GM12878 (cell line): ENCODE results near the gene LAMA2. TPM values are rescaled to one million over a fixed set of nuclear protein-coding genes. Genes with fewer than 3 reads are reported as not detected.

Experiments
- ATAC-seq: fragments of 200-7000 bp; cut with Tn5 transposase; 3 replicates; pipeline ENCODE4 v1.9.1; 2020; ENCODE audit warnings: mild to moderate bottlenecking, moderate library complexity
- BruUV-seq: library from RNA; stranded (reverse); fragments of 400-500 nt; replicated peaks from 2 replicates; lab custom pipeline; 2021; lab: Mats Ljungman, UMichigan
- CTCF ChIA-PET: fragments of 300-600 bp; sonication (Branson Sonifier 250); formaldehyde crosslinking; extraction: SDS; loops from one replicate; lab custom pipeline; 2021; ENCODE audit warnings: inconsistent platforms; lab: Yijun Ruan, JAX
- POLR2A ChIA-PET: fragments of 350-600 bp; formaldehyde crosslinking; extraction: SDS; loops from one replicate; lab custom pipeline; 2021; ENCODE audit warnings: inconsistent platforms; lab: Charles Lee
- RAD21 ChIA-PET: fragments of 300-600 bp; sonication (Branson Sonifier 250); formaldehyde crosslinking; loops from one replicate; lab custom pipeline; 2023; ENCODE audit warnings: antibody characterized with exemption; ENCODE audit not compliant: unreplicated experiment; lab: Charles Lee
- SMC1A ChIA-PET: fragments of 300-600 bp; sonication (Branson Sonifier 250); formaldehyde crosslinking; loops from one replicate; lab custom pipeline; 2023; ENCODE audit not compliant: unreplicated experiment, uncharacterized antibody; lab: Charles Lee
- DNase-seq: peaks from one replicate; pipeline ENCODE4 v3.0.0-alpha.2; 2011; ENCODE audit warnings: low read depth, low spot score
- FAIRE-seq: peaks from 3 replicates; lab custom pipeline; 2011; peaks lifted over from hg19 to GRCh38; lab: Jason Lieb, UNC
- H2AFZ ChIP-seq: 2 replicates; pipeline ENCODE4 v1.6.0; 2011; ENCODE audit warnings: low read depth, low read length, control low read depth; ENCODE audit not compliant: control insufficient read depth
- H3K27ac ChIP-seq: 2 replicates; pipeline ENCODE4 v1.5.1; 2011; ENCODE audit warnings: control low read depth; ENCODE audit not compliant: control insufficient read depth, insufficient read depth
- H3K27me3 ChIP-seq, 2 experiments: replicated peaks in 1 of 2; 2 replicates each; pipeline versions ENCODE4 v1.6.0 to v1.6.1; 2011; ENCODE audit warnings: low read length in 1 of 2; ENCODE audit not compliant: control insufficient read depth in 2 of 2, insufficient read depth in 2 of 2
- H3K36me3 ChIP-seq, 2 experiments: 2 replicates each; pipeline ENCODE4 v1.5.1; 2011; ENCODE audit warnings: low read length in 1 of 2; ENCODE audit not compliant: control insufficient read depth in 2 of 2, insufficient read depth in 2 of 2
- H3K4me1 ChIP-seq: 2 replicates; pipeline ENCODE4 v1.6.1; 2011; ENCODE audit warnings: mild to moderate bottlenecking, low read length, moderate library complexity, mixed read lengths; ENCODE audit not compliant: control insufficient read depth, insufficient read depth
- H3K4me2 ChIP-seq: 2 replicates; pipeline ENCODE4 v1.6.0; 2011; ENCODE audit warnings: control low read depth; ENCODE audit not compliant: control insufficient read depth, insufficient read depth
- H3K4me3 ChIP-seq: fragments of 200-600 bp; sonication (generic); 2 replicates; pipeline ENCODE4 v1.5.1; 2016
- H3K79me2 ChIP-seq: 2 replicates; pipeline ENCODE4 v1.6.0; 2011; ENCODE audit warnings: low read length; ENCODE audit not compliant: control insufficient read depth, insufficient read depth
- H3K9ac ChIP-seq: 2 replicates; pipeline ENCODE4 v1.8.0; 2011; ENCODE audit warnings: low read length, control low read depth, mixed read lengths; ENCODE audit not compliant: control insufficient read depth, insufficient read depth
- H3K9me3 ChIP-seq: replicated peaks from 3 replicates; pipeline ENCODE4 v1.5.1; 2011; ENCODE audit warnings: mild to moderate bottlenecking, low read length; ENCODE audit not compliant: control insufficient read depth, insufficient read depth
- H4K20me1 ChIP-seq: 2 replicates; pipeline ENCODE4 v1.6.0; 2011; ENCODE audit not compliant: control insufficient read depth, insufficient read depth
- EED ChIP-seq: sonication (generic); IDR thresholded peaks from 2 replicates; pipeline ENCODE4 v1.6.1; 2016; ENCODE audit warnings: antibody characterized with exemption, low read depth
- ETV6 ChIP-seq, 2 experiments: fragments of 450-650 bp in 1 of 2; IDR thresholded peaks in 1 of 2; conservative IDR thresholded peaks in 1 of 2; 2 replicates each; pipeline ENCODE4 v1.6.1; 2014; ENCODE audit warnings: antibody characterized with exemption in 1 of 2, borderline replicate concordance in 1 of 2, low read depth in 1 of 2, mild to moderate bottlenecking in 1 of 2, moderate library complexity in 1 of 2
- GATAD2B ChIP-seq: fragments of 450-650 bp; conservative IDR thresholded peaks from 2 replicates; pipeline ENCODE4 v1.6.1; 2017; ENCODE audit warnings: low read depth, mild to moderate bottlenecking, moderate library complexity
- MTA2 ChIP-seq: fragments of 450-650 bp; IDR thresholded peaks from 2 replicates; pipeline ENCODE4 v1.6.1; 2016; ENCODE audit warnings: low read depth, mild to moderate bottlenecking, moderate library complexity
- NFIC ChIP-seq: IDR thresholded peaks from 2 replicates; pipeline ENCODE4 v1.6.1; 2012; ENCODE audit warnings: low read depth, mild to moderate bottlenecking, inconsistent platforms, low read length, moderate library complexity
- SPI1 ChIP-seq: IDR thresholded peaks from 2 replicates; pipeline ENCODE4 v1.6.1; 2011; ENCODE audit warnings: low read depth, mild to moderate bottlenecking, low read length, moderate library complexity, borderline replicate concordance; ENCODE audit not compliant: insufficient read depth
- SREBF2 ChIP-seq: IDR thresholded peaks from 2 replicates; pipeline ENCODE4 v1.6.1; 2012; ENCODE audit warnings: mild to moderate bottlenecking, low read length
- WGBS: methylation state at CpG from one replicate; pipeline ENCODE4 v1.1.6; 2016; ENCODE audit warnings: low lambda C conversion rate; ENCODE audit not compliant: insufficient replicate concordance, insufficient coverage; ENCODE audit errors: missing lambda C conversion rate; 5-methylcytosine and 5-hydroxymethylcytosine counted together
- in situ Hi-C: fragments of 300-500 bp; cut with MboI; formaldehyde crosslinking; loops from 9 replicates; pipeline ENCODE4 v1.14.3; 2018; ENCODE audit warnings: mixed read lengths
- intact Hi-C: fragments of 100-400 bp; cut with micrococcal nuclease; formaldehyde crosslinking; loops from one replicate; pipeline ENCODE4 v1.14.2; 2022; ENCODE audit not compliant: unreplicated experiment
- polyA plus RNA-seq, 11 experiments: library from polyadenylated mRNA; depleted of rRNA in 4 of 11; unstranded in 6 of 11; stranded (reverse) in 5 of 11; fragments of >200 nt; fragmentation: Nextera tagmentation in 4 of 11; fragmentation: Illumina TruSeq in 1 of 11; extraction: Ambion mirVana in 4 of 11; extraction: Trizol in 1 of 11; gene quantifications; 1 replicate in 1 of 11; 2 replicates in 10 of 11; pipeline versions ENCODE4 v1.2.1 to v1.2.3, GENCODE V29; 2011 to 2016; ENCODE audit warnings: inconsistent platforms in 2 of 11, missing spikeins in 2 of 11, low read depth in 1 of 11
- total RNA-seq, 4 experiments: library from RNA; depleted of rRNA in 3 of 4; stranded (reverse); fragments of >200 nt in 3 of 4; fragmentation: Illumina TruSeq in 1 of 4; extraction: Trizol in 1 of 4; gene quantifications; 2 replicates each; pipeline versions ENCODE4 v1.2.1 to v1.2.3, GENCODE V29; 2013 to 2021
- TF ChIP-seq, protein P1 (sequence below): fragments of 450-650 bp; IDR thresholded peaks from 2 replicates; pipeline ENCODE4 v1.6.1; 2016; ENCODE audit warnings: mild to moderate bottlenecking
- TF ChIP-seq, protein P2 (sequence below): IDR thresholded peaks from 2 replicates; pipeline ENCODE4 v1.6.1; 2012; ENCODE audit warnings: improper control_type of control experiment, low read depth, low read length; ENCODE audit not compliant: insufficient replicate concordance
- TF ChIP-seq, protein P3 (sequence below): IDR thresholded peaks from 2 replicates; pipeline ENCODE4 v1.6.1; 2011; ENCODE audit warnings: mild to moderate bottlenecking, low read depth, low read length, moderate library complexity; ENCODE audit not compliant: insufficient replicate concordance
- TF ChIP-seq, protein P4 (sequence below): IDR thresholded peaks from 2 replicates; pipeline ENCODE4 v1.6.1; 2011; ENCODE audit warnings: low read depth, mild to moderate bottlenecking, low read length, moderate library complexity, borderline replicate concordance; ENCODE audit errors: extremely low read depth
- TF ChIP-seq, protein P5 (sequence below), 3 experiments: IDR thresholded peaks in 2 of 3; conservative IDR thresholded peaks in 1 of 3; 2 replicates each; pipeline ENCODE4 v1.5.1; 2011; ENCODE audit warnings: low read depth in 3 of 3, low read length in 3 of 3, mild to moderate bottlenecking in 3 of 3, control low read depth in 2 of 3, moderate library complexity in 2 of 3, inconsistent platforms in 1 of 3, mixed read lengths in 1 of 3; ENCODE audit not compliant: control insufficient read depth in 2 of 3, insufficient read depth in 1 of 3; ENCODE audit errors: extremely low read depth in 1 of 3

Gene LAMA2
- total and polyA plus RNA-seq, 10 of the 15 experiments (the other 5 are each of a cell fraction or from before 2014, with no cell fraction given): 0.04 to 2.0 (median 0.37) TPM; not detected in 1

DNA sequence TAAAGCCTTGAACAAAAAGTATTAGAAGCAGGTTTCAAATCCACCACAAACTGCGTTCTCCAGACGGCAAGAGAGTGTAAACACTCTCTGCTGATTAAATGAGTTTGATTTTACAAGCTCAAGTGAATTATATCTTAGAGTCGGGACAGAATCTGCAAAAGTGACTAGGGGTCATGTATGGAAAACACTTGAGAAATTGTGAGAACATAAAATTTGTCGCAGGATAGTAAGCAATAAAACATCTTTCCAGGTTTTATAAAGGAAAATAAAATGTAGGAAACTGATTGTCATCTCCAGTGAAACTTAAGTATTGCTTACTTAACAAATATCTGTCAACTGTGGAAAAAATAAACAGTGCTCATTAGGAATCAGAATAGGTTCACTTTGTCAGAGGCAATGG lies 452.9 kb downstream of the LAMA2 start (continued):
- TF ChIP-seq, protein P1, sequence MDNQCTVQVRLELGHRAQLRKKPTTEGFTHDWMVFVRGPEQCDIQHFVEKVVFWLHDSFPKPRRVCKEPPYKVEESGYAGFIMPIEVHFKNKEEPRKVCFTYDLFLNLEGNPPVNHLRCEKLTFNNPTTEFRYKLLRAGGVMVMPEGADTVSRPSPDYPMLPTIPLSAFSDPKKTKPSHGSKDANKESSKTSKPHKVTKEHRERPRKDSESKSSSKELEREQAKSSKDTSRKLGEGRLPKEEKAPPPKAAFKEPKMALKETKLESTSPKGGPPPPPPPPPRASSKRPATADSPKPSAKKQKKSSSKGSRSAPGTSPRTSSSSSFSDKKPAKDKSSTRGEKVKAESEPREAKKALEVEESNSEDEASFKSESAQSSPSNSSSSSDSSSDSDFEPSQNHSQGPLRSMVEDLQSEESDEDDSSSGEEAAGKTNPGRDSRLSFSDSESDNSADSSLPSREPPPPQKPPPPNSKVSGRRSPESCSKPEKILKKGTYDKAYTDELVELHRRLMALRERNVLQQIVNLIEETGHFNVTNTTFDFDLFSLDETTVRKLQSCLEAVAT: no peak
- TF ChIP-seq, protein P2, sequence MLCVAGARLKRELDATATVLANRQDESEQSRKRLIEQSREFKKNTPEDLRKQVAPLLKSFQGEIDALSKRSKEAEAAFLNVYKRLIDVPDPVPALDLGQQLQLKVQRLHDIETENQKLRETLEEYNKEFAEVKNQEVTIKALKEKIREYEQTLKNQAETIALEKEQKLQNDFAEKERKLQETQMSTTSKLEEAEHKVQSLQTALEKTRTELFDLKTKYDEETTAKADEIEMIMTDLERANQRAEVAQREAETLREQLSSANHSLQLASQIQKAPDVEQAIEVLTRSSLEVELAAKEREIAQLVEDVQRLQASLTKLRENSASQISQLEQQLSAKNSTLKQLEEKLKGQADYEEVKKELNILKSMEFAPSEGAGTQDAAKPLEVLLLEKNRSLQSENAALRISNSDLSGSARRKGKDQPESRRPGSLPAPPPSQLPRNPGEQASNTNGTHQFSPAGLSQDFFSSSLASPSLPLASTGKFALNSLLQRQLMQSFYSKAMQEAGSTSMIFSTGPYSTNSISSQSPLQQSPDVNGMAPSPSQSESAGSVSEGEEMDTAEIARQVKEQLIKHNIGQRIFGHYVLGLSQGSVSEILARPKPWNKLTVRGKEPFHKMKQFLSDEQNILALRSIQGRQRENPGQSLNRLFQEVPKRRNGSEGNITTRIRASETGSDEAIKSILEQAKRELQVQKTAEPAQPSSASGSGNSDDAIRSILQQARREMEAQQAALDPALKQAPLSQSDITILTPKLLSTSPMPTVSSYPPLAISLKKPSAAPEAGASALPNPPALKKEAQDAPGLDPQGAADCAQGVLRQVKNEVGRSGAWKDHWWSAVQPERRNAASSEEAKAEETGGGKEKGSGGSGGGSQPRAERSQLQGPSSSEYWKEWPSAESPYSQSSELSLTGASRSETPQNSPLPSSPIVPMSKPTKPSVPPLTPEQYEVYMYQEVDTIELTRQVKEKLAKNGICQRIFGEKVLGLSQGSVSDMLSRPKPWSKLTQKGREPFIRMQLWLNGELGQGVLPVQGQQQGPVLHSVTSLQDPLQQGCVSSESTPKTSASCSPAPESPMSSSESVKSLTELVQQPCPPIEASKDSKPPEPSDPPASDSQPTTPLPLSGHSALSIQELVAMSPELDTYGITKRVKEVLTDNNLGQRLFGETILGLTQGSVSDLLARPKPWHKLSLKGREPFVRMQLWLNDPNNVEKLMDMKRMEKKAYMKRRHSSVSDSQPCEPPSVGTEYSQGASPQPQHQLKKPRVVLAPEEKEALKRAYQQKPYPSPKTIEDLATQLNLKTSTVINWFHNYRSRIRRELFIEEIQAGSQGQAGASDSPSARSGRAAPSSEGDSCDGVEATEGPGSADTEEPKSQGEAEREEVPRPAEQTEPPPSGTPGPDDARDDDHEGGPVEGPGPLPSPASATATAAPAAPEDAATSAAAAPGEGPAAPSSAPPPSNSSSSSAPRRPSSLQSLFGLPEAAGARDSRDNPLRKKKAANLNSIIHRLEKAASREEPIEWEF: no peak
- TF ChIP-seq EED: no peak

DNA sequence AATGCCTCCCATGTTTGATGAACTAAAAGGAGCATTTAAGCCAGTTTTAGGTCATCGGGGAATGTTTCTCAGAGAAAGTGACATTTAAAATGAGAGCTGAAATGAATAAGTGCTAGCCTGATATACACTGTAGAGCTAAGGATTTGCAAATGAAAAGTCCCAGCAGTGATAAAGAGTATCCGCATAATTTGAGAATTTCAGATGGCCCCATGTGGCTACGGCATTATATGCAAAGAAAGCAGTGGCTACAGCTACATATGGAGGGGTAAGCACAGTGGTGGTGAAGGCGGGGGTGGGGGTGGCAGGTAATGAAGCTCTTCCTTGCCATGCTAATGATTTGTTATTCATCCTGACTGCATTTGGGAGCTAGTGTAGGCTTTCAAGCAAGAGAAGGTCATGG lies 455.7 kb downstream of the LAMA2 start:
- Histone ChIP-seq H3K36me3 (no peaks in the 10 kb centered on the region), H2AFZ (no peak overlapping the region), H4K20me1 (no peaks in the 10 kb centered on the region), H3K79me2 (no peaks in the 10 kb centered on the region), H3K9me3 (no peaks in the 10 kb centered on the region), H3K4me1 (no peaks in the 10 kb centered on the region), H3K4me2 (no peak overlapping the region), H3K4me3 (no peak overlapping the region), H3K27ac (no peak overlapping the region), H3K27me3 (no peaks in the 10 kb centered on the region), H3K9ac (no peak overlapping the region)
- POLR2A ChIA-PET: no interaction called here
- SMC1A ChIA-PET: no interaction called here
- ATAC-seq (no peak), FAIRE-seq (no peak), DNase-seq (no peak)
- no TSS peak for BruUV-seq
- 43% methylated on average over 4 of the region's 4 CpGs for WGBS
- RAD21 ChIA-PET: no interaction called here
- in situ Hi-C loops (no loop called here), intact Hi-C loops (no loop called here)
- CTCF ChIA-PET: no interaction called here
- TF ChIP-seq, protein P3, sequence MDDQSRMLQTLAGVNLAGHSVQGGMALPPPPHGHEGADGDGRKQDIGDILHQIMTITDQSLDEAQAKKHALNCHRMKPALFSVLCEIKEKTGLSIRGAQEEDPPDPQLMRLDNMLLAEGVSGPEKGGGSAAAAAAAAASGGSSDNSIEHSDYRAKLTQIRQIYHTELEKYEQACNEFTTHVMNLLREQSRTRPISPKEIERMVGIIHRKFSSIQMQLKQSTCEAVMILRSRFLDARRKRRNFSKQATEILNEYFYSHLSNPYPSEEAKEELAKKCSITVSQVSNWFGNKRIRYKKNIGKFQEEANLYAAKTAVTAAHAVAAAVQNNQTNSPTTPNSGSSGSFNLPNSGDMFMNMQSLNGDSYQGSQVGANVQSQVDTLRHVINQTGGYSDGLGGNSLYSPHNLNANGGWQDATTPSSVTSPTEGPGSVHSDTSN: no peak
- TF ChIP-seq SPI1: no peak
- TF ChIP-seq, protein P4, sequence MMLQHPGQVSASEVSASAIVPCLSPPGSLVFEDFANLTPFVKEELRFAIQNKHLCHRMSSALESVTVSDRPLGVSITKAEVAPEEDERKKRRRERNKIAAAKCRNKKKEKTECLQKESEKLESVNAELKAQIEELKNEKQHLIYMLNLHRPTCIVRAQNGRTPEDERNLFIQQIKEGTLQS: no peak
- no peak for TF ChIP-seq GATAD2B
- no peak for TF ChIP-seq ETV6 (conservative IDR thresholded peaks at IDR 0.05 in 1 of 2, IDR thresholded peaks at IDR 0.05 in 1 of 2; ENCODE audit: borderline replicate concordance in 1 of 2, low read depth in 1 of 2)
- TF ChIP-seq NFIC: no peak
- TF ChIP-seq SREBF2: no peak
- TF ChIP-seq, protein P5, sequence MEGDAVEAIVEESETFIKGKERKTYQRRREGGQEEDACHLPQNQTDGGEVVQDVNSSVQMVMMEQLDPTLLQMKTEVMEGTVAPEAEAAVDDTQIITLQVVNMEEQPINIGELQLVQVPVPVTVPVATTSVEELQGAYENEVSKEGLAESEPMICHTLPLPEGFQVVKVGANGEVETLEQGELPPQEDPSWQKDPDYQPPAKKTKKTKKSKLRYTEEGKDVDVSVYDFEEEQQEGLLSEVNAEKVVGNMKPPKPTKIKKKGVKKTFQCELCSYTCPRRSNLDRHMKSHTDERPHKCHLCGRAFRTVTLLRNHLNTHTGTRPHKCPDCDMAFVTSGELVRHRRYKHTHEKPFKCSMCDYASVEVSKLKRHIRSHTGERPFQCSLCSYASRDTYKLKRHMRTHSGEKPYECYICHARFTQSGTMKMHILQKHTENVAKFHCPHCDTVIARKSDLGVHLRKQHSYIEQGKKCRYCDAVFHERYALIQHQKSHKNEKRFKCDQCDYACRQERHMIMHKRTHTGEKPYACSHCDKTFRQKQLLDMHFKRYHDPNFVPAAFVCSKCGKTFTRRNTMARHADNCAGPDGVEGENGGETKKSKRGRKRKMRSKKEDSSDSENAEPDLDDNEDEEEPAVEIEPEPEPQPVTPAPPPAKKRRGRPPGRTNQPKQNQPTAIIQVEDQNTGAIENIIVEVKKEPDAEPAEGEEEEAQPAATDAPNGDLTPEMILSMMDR (IDR thresholded peaks at IDR 0.05 in 2 of 3, conservative IDR thresholded peaks at IDR 0.05 in 1 of 3; ENCODE audit: control insufficient read depth in 2 of 3, extremely low read depth in 1 of 3, insufficient read depth in 1 of 3, low read depth in 3 of 3, low read length in 3 of 3): no peak
- TF ChIP-seq MTA2: no peak
